Suprapubic skin (tissue), 4 donors: ENCODE data around the gene DARS1.

Experiments used
- POLR2A ChIP-seq, 2 donors: fragments of 450-650 bp; IDR thresholded peaks; one replicate each; pipeline ENCODE4 v1.6.1; 2017; ENCODE audit warnings: antibody characterized with exemption in 2 of 2, mild to moderate bottlenecking in 2 of 2, moderate library complexity in 2 of 2
- POLR2AphosphoS5 ChIP-seq, 3 donors: sonication (generic); formaldehyde crosslinking; IDR thresholded peaks; one replicate each; pipeline ENCODE4 v1.6.1; 2017; ENCODE audit warnings: antibody characterized with exemption in 3 of 3
- TF ChIP-seq, protein P1 (sequence below), 2 donors: fragments of 200-600 bp in 1 of 2; fragments of 450-650 bp in 1 of 2; sonication (generic) in 1 of 2; IDR thresholded peaks; one replicate each; pipeline ENCODE4 v1.5.1; 2016 to 2019; ENCODE audit warnings: antibody characterized with exemption in 2 of 2, mild to moderate bottlenecking in 1 of 2, moderate library complexity in 1 of 2

DNA sequence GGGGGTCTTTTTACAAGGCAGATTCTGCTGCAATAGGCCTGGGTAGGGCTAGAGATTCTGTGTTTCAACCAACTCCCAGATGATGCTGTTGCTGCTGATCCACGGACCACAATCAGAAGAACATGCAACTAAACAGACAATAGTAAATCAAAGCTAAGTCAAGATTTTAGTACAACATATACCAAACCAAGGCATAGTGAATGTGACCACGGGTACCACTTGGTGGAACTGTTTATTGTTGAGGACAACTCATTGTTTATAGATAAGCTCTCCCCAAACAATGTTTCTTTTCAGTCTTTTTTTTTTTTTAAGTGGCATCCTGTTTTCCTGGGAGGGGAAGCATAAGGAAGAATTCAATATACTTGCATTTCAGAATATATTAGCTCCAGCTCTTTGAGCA, 36.0 kb upstream of the DARS1 start:
- TF ChIP-seq POLR2A (IDR thresholded peaks at IDR 0.05), result no peak
- TF ChIP-seq POLR2AphosphoS5 (IDR thresholded peaks at IDR 0.05), result no peak
- TF ChIP-seq, protein P1, sequence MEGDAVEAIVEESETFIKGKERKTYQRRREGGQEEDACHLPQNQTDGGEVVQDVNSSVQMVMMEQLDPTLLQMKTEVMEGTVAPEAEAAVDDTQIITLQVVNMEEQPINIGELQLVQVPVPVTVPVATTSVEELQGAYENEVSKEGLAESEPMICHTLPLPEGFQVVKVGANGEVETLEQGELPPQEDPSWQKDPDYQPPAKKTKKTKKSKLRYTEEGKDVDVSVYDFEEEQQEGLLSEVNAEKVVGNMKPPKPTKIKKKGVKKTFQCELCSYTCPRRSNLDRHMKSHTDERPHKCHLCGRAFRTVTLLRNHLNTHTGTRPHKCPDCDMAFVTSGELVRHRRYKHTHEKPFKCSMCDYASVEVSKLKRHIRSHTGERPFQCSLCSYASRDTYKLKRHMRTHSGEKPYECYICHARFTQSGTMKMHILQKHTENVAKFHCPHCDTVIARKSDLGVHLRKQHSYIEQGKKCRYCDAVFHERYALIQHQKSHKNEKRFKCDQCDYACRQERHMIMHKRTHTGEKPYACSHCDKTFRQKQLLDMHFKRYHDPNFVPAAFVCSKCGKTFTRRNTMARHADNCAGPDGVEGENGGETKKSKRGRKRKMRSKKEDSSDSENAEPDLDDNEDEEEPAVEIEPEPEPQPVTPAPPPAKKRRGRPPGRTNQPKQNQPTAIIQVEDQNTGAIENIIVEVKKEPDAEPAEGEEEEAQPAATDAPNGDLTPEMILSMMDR (IDR thresholded peaks at IDR 0.05), result no peak
